ENCODE results near the gene INTS7.
A peak's percentile ranks its signal among the peaks of the same experiment; 100 is the strongest.

INTS7 gene, protein sequence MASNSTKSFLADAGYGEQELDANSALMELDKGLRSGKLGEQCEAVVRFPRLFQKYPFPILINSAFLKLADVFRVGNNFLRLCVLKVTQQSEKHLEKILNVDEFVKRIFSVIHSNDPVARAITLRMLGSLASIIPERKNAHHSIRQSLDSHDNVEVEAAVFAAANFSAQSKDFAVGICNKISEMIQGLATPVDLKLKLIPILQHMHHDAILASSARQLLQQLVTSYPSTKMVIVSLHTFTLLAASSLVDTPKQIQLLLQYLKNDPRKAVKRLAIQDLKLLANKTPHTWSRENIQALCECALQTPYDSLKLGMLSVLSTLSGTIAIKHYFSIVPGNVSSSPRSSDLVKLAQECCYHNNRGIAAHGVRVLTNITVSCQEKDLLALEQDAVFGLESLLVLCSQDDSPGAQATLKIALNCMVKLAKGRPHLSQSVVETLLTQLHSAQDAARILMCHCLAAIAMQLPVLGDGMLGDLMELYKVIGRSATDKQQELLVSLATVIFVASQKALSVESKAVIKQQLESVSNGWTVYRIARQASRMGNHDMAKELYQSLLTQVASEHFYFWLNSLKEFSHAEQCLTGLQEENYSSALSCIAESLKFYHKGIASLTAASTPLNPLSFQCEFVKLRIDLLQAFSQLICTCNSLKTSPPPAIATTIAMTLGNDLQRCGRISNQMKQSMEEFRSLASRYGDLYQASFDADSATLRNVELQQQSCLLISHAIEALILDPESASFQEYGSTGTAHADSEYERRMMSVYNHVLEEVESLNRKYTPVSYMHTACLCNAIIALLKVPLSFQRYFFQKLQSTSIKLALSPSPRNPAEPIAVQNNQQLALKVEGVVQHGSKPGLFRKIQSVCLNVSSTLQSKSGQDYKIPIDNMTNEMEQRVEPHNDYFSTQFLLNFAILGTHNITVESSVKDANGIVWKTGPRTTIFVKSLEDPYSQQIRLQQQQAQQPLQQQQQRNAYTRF

DNA sequence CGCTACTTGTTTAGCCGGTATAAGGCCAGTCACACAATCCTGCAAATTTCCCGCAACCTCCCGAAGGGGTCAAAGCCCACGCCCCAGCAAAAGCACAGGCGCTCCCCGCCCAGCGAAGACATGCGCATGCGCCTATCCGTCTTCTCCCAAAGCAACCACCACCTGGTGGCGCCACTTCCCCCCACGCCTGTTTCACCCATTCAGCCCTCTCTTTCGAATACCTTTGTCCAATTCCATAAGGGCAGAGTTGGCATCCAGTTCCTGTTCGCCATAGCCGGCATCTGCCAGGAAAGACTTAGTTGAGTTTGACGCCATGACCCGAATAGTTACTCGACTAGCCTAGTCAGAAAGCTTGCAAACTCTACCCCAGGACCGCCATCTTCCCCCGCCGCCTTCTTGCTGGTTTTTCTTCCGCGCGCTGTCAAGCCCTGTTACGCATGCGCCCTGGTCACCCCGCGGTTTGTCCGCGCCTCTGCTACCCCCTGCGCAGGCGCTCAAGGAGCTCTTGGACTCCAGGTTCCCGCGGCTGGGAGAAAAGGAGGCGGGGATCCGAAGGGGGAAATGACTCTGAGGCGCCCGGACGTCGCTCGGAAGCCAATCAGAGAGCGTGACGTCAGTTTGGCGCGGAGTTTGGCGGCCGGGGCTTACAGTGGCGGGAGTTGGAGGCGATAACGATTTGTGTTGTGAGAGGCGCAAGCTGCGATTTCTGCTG, at the start of gene INTS7, which contains the start of gene DTL:
Gene INTS7 (minus strand): TSS at position 435 of the 712 bp plus-strand sequence. CDS start 120 bp downstream, at position 315.
Gene DTL (plus strand): TSS at position 626 of the 712 bp plus-strand sequence. CDS start 143 bp downstream, outside the sequence.
- TF ChIP-seq, protein P1, sequence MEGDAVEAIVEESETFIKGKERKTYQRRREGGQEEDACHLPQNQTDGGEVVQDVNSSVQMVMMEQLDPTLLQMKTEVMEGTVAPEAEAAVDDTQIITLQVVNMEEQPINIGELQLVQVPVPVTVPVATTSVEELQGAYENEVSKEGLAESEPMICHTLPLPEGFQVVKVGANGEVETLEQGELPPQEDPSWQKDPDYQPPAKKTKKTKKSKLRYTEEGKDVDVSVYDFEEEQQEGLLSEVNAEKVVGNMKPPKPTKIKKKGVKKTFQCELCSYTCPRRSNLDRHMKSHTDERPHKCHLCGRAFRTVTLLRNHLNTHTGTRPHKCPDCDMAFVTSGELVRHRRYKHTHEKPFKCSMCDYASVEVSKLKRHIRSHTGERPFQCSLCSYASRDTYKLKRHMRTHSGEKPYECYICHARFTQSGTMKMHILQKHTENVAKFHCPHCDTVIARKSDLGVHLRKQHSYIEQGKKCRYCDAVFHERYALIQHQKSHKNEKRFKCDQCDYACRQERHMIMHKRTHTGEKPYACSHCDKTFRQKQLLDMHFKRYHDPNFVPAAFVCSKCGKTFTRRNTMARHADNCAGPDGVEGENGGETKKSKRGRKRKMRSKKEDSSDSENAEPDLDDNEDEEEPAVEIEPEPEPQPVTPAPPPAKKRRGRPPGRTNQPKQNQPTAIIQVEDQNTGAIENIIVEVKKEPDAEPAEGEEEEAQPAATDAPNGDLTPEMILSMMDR (IDR thresholded peaks at IDR 0.05): peak; percentile 73
- H3K4me3 ChIP-seq: peak within 1 kb of the TSS; percentile 79
- peak within 1 kb of the TSS; percentile 72 to 91 for H3K27ac ChIP-seq
- DNase-seq (ENCODE audit: low spot score): peak; percentile 99

DNA sequence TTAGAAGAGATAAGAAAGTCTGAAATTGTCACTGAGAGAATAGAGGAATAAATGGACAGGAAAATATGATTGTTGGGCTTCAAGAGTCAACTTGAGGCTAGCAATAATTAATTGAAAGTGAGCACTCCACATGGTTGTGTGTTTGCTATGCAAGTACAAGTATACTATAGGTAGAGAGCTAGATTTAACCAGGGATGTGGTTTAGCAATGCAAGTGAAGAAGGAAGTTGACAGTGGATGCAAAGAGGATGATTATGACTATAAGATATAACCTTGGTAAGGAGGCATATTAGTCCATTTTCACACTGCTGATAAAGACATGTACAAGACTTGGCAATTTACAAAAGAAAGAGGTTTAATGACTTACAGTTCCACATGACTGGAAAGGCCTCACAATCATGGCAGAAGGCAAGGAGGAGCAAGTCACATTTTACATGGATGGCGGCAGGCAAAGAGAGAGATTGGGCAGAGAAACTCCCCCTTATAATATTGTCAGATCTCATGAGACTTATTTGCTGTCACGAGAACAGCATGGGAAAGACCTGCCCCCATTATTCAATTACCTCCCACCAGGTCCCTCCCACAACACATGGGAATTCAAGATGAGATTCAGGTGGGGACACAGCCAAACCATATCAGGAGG, 47.5 kb upstream of the INTS7 start:
- no peak overlapping the region for H3K4me3 ChIP-seq
- no peak for DNase-seq (ENCODE audit: low spot score)
- TF ChIP-seq, protein P1 (IDR thresholded peaks at IDR 0.05): no peak
- H3K27ac ChIP-seq: no peak overlapping the region

DNA sequence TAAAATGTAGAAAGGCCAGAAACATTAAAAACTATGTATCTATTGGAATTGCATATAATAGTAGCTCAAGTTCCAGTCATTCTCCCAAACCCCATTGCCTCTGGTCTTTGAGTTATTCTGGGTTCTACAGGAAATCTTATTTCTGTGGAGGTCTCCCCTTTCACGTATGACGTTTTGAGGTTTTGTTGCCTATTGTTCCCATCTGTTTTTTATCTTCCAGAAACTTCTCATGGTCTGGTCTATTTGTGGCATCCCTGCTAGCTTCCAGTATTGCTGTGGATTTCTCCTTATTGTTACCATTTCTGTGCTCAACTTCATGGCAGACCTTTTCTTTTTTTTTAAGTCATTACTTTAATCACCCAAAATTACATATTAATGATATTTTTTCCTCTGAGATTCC, 43.5 kb upstream of the INTS7 start:
- TF ChIP-seq, protein P1 (IDR thresholded peaks at IDR 0.05): no peak
- H3K27ac ChIP-seq: no peak overlapping the region
- no peak for DNase-seq (ENCODE audit: low spot score)
- H3K4me3 ChIP-seq: no peak overlapping the region

DNA sequence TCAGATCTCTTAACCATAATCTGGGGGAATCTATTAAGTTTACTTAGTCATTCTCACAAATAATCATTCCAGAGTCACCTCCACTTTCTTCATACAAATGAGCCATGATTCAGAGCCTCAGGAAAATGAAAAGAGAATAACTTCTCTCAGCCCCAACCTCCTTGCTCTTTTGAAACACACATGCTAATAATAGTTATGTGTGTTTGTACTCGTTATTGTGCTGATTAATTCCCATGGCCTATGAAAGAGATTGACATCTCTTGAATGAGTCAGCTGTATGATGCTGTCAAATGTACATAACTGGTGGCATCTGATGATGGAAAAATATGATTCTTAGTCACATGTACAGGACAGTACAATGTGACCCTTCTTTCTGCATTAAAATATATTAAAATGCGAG, 41.7 kb upstream of the INTS7 start:
- Histone ChIP-seq H3K27ac (no peak overlapping the region), H3K4me3 (no peak overlapping the region)
- DNase-seq (ENCODE audit: low spot score): no peak
- TF ChIP-seq, protein P1 (IDR thresholded peaks at IDR 0.05): no peak

DNA sequence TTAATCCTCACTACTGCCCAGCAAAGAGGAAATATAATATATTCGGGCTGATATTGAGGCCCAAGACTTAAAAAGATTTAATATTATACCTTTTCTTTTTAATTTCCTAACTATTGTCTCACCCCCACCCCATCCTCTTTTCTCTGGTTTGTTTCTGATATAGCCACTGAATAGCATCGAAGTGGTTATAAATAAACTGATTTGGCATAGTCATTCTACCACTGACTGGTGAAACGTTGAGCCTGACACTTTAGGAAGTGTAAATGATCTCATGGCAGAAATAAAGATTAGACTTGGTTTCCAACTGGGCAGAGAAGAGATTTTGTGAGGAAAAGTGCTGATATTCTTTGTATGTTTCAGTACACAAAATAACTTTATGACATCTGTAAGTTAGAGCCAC, 39.5 kb upstream of the INTS7 start:
- DNase-seq (ENCODE audit: low spot score): no peak
- Histone ChIP-seq H3K4me3 (no peak overlapping the region), H3K27ac (no peak overlapping the region)
- TF ChIP-seq, protein P1 (IDR thresholded peaks at IDR 0.05): no peak

DNA sequence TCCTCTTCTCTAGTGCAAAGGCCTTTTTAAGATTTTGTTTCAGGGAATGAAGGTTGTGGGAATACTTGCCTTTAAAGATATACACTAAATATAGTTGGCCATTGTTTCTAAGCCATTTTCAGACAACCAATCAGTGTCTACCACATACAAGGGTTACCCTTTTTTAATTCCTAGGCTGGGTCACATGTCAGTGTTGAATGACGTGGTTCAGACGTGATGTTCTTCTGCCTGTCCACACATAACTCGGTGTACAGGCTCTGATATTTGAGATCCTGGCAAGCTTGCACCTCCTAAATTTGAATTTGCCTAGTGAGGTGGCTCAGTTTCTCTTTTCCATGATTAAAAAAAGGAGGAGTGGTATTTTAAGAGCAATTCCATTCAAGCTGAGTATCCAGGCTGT, 39.0 kb upstream of the INTS7 start:
- no peak overlapping the region for H3K27ac ChIP-seq
- no peak for DNase-seq (ENCODE audit: low spot score)

More for the DNA sequence above, 39.0 kb upstream of the INTS7 start:
- TF ChIP-seq, protein P1 (IDR thresholded peaks at IDR 0.05): no peak
- H3K4me3 ChIP-seq: no peak overlapping the region

Measured in coronary artery (tissue), 2 donors.